ENCODE measurements around the gene ZNF888.
"Not testable (repeated sequence)": the region's sequence is repeated elsewhere in the genome, so short reads cannot be mapped to it uniquely, and the experiment has no call there.

Gene ZNF888

GRCh38 chr19:52872996-52873395 is 50.2 kb downstream of the ZNF888 start:
- DNase-seq (ENCODE audit: low spot score): not testable (repeated sequence)

- no peak for DNase-seq (ENCODE audit: low spot score)
Measured at GRCh38 chr19:52871466-52871865, 51.8 kb downstream of the ZNF888 start.

- DNase-seq (ENCODE audit: low spot score): not testable (repeated sequence)
Measured at GRCh38 chr19:52868031-52868430, 55.2 kb downstream of the ZNF888 start.

GRCh38 chr19:52857378-52858191 is 65.6 kb downstream of the ZNF888 start, which contains the start of gene ZNF468:
ZNF468 (minus strand) TSS chr19:52857619; CDS start chr19:52854272, 3,347 bp downstream.
- peak; percentile 46 for DNase-seq (ENCODE audit: low spot score)

- not testable (repeated sequence) for DNase-seq (ENCODE audit: low spot score)
Measured at GRCh38 chr19:52856540-52857377, 66.5 kb downstream of the ZNF888 start.
